Measurements from ENCODE around the gene RALGDS.

Gene RALGDS

DNA sequence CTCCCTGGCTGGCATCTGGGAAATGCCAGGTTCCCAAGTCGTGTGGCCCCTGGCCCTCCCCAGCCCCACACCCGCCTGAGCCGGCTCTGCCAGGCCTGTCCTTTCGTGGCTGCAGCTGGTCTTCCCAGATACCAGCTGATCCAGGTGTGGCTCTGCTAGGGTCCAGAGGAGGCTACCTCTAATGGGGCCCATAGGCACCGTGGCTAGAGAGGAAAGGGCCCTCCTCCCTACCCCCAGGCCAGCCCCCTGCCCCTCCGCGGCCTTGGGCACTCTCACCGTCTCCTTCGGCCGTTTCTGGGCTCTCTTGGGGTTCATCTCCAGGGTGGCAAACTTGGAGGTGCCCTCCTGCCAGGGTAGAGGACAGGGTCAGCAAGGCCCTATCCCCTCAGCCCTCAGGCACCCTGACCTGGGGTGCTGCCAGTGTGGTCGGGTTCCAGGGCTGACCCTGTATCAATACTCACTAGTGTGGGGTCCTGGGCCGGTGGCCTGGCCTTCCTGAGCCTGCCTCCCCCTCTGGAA is 17.0 kb downstream of the RALGDS start:
- DNase-seq (ENCODE audit: low read depth): no peak
- H3K4me3 ChIP-seq (ENCODE audit: low read depth, low read length): no peak overlapping the region
- no peak for TF ChIP-seq CTCF (IDR thresholded peaks at IDR 0.05; ENCODE audit: low read depth, low read length, missing control alignments)

DNA sequence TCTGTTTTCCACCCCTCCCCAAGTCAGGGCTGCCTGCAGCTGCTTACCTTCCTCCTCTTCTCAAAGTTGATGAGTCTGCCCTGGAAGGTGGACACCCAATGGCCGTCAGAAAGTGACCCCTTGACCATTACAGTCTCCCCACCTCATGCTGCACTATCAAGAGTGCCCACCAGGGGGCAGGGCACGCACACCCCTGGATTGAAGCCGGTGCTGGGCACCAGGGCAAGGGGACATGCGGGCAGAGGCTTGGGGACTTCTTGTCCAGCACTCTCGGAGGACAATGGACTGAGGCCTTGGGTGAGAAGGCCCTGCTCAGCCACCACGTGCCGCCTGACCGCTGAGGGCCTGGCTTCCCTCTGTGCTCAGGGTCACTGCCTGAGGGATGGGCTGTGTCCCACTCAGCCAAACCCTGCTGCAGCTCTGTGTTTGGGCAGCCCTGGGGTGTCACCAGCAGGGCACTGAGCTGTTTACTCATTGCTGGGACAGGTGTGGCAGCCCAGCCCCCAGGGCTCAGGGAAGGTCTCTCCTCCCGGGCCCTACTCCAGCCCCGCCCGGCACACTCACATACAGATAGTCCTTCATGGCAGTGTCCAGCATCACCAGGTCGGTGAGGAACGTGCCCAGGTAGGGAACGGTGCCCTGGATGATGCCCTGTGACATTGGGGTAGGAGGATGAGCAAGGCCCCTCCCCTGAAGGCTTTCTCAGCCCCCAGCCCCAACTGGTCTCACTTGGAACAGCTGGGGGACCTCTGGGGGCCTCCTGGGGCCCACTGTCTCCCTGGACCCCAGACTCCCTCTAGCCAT is 17.7 kb downstream of the RALGDS start:
- H3K4me3 ChIP-seq (ENCODE audit: low read depth, low read length): no peak overlapping the region
- DNase-seq (ENCODE audit: low read depth): no peak

DNA sequence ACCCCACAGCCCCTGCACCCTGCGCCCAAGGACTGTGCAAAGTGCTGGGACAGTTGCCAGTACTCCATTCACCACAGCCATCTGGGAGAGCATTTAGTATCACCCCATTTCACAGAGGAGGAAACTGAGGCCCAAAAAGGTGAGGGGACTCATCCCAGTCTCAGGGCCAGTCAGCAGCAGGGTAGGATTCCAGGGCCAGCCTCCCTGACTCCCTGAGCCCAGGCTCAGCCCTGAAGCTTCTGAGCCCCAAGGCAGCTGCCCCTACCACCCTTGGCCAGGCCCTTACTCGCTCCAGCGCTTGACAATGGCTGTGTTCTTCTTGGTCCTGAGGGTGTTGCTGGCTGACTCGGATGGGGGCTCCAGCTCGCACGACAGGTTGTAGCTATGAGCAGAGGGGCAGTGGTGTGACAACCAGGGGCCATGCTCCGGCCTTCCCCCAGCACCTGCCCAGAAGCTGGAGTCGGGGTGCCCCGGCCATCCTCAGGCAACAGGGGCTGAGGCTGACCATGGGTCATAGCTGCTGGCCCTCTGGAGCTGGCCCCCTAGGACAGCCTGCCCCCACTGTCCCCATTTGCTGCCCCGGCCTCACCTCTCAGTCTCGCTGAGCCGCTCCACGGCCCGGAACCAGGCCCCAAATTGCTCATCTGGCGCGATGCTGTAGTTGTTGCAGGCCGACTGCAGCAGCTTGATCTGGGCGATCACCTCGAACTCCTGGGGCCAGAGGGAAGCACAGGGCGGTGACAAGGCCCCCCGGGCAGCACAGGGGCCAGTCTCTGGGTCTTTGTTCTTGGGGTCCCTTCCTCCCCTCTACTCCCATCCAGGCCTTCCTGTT is 18.6 kb downstream of the RALGDS start:
- H3K4me3 ChIP-seq (ENCODE audit: low read depth, low read length): no peak overlapping the region
- DNase-seq (ENCODE audit: low read depth): no peak
- TF ChIP-seq CTCF (IDR thresholded peaks at IDR 0.05; ENCODE audit: low read depth, low read length, missing control alignments): no peak

More for the DNA sequence above, 17.7 kb downstream of the RALGDS start:
- peak; percentile 89 for TF ChIP-seq CTCF (IDR thresholded peaks at IDR 0.05; ENCODE audit: low read depth, low read length, missing control alignments)

DNA sequence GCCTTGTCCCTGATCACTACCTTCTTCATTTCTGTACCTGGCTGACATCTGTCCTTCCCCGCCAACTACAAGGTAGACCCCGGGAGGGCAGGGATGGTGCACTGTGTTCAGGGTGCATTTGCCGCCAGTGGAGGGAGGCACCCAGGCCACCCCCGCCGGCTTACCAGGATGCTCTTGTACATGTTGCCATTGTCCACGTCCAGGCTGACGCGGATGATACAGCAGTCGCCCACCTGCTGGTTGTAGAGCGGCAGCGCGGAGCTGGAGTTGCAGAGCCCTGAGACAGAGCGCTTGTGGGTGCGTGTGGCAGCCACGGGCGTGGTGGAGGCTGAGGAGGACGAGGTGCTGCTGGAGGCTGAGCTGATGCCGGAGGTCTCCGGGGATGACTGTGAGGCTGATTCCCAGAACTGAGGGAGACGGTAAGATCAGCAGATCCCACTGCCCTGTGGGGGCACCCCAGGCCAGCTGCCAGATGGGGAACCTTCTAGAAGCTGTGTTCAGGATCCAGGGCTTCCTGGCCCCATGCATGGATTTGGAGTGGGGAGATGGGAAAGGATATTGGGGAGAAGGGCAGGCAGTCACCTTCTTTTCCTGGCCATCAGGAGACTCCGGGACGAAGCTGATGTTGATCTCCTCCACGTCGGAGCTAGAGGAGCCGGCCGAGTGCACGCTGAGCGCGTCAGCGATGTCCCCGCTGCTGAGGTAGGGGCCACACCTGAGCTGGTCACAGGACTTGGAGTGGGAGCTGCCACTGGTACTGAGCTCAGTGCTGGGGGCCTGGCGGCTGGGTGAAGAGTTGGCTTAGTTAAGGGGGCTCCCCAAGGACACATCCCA is 19.5 kb downstream of the RALGDS start:
- no peak for TF ChIP-seq CTCF (IDR thresholded peaks at IDR 0.05; ENCODE audit: low read depth, low read length, missing control alignments)
- no peak overlapping the region for H3K4me3 ChIP-seq (ENCODE audit: low read depth, low read length)
- no peak for DNase-seq (ENCODE audit: low read depth)

- DNase-seq (ENCODE audit: low read depth): no peak
- no peak for TF ChIP-seq CTCF (IDR thresholded peaks at IDR 0.05; ENCODE audit: low read depth, low read length, missing control alignments)
- no peak overlapping the region for H3K4me3 ChIP-seq (ENCODE audit: low read depth, low read length)
These were observed 20.3 kb downstream of the RALGDS start for GRCh38 chr9:133100506-133101355.
